Hypothalamus (tissue), 51 donors: ENCODE data around the gene IFNK.
A peak's percentile ranks its signal among the peaks of the same experiment; 100 is the strongest.

Source experiments
- DNase-seq, 51 donors: peaks; one replicate each; lab custom pipeline; 2025; lab: John Stamatoyannopoulos, UW

Gene IFNK

GRCh38 chr9:27510780-27511179 is 13.3 kb upstream of the IFNK start:
- no peak for DNase-seq

GRCh38 chr9:27511771-27512170 is 12.3 kb upstream of the IFNK start:
- no peak for DNase-seq

- DNase-seq: peak in 1 of 51 donors; percentile 16
These were observed 9.5 kb upstream of the IFNK start for GRCh38 chr9:27514551-27514950.

- no peak for DNase-seq
These were observed 6.1 kb upstream of the IFNK start for GRCh38 chr9:27518006-27518405.

GRCh38 chr9:27518809-27519208 is 5.3 kb upstream of the IFNK start:
- DNase-seq: no peak

GRCh38 chr9:27519466-27520465 is 4.3 kb upstream of the IFNK start:
- DNase-seq: no peak

GRCh38 chr9:27520986-27521385 is 3.1 kb upstream of the IFNK start:
- no peak for DNase-seq

- no peak for DNase-seq
These were observed 949 bp upstream of the IFNK start for GRCh38 chr9:27523141-27523540.

GRCh38 chr9:27527702-27528075 is 3.6 kb downstream of the IFNK start:
- DNase-seq: peak in 9 of 51 donors; percentile 18 to 80 (median 44)

- DNase-seq: peak in 47 of 51 donors; percentile 28 to 84 (median 59)
These were observed 4.2 kb downstream of the IFNK start for GRCh38 chr9:27528076-27528885.

GRCh38 chr9:27528886-27529315 is 4.8 kb downstream of the IFNK start:
- DNase-seq: peak in 36 of 51 donors; percentile 1 to 73 (median 41)

GRCh38 chr9:27529316-27530278 is 5.5 kb downstream of the IFNK start, which contains the start of gene MOB3B:
MOB3B (minus strand) TSS chr9:27529814; CDS start chr9:27455550, 74,264 bp downstream.
- peak; percentile 24 to 95 (median 79) for DNase-seq

GRCh38 chr9:27530915-27531755 is 7.0 kb downstream of the IFNK start:
- DNase-seq: no peak

- DNase-seq: no peak
These were observed 8.0 kb downstream of the IFNK start for GRCh38 chr9:27532046-27532445.

- no peak for DNase-seq
These were observed 9.2 kb downstream of the IFNK start for GRCh38 chr9:27533311-27533710.

- peak in 3 of 51 donors; percentile 4 to 55 (median 46) for DNase-seq
These were observed 10.0 kb downstream of the IFNK start for GRCh38 chr9:27534131-27534530.

GRCh38 chr9:27534658-27535209 is 10.6 kb downstream of the IFNK start:
- DNase-seq: no peak

- DNase-seq: peak in 25 of 51 donors; percentile 9 to 89 (median 31)
These were observed 11.6 kb downstream of the IFNK start for GRCh38 chr9:27535701-27536118.

GRCh38 chr9:27536168-27536567 is 12.1 kb downstream of the IFNK start:
- no peak for DNase-seq
